MCF 10A (cell line): Measurements from ENCODE around the gene SYT2. TPM values are rescaled to one million over a fixed set of nuclear protein-coding genes. Genes with fewer than 3 reads are reported as not detected.

ENCODE experiments used
- BruUV-seq: library from RNA; stranded (reverse); fragments of 400-500 nt; replicated peaks from 2 replicates; lab custom pipeline; 2021; lab: Mats Ljungman, UMichigan
- CTCF ChIA-PET: fragments of 300-600 bp; sonication (Branson Sonifier 250); formaldehyde crosslinking; extraction: SDS; loops from one replicate; lab custom pipeline; 2021; ENCODE audit warnings: antibody characterized with exemption, inconsistent platforms; lab: Yijun Ruan, JAX
- POLR2A ChIA-PET: fragments of 300-600, 350-650 bp; sonication (Branson Sonifier 250); formaldehyde crosslinking; extraction: SDS; loops from one replicate; lab custom pipeline; 2020; ENCODE audit warnings: antibody characterized with exemption, inconsistent platforms; lab: Yijun Ruan, JAX
- DNase-seq: peaks from one replicate; pipeline ENCODE4 v3.0.0-alpha.2; 2018; ENCODE audit not compliant: unreplicated experiment
- H3K27ac Mint-ChIP-seq: one replicate; pipeline ENCODE4 v1.8.0; 2022; ENCODE audit warnings: mild to moderate bottlenecking, low read depth, mixed read lengths; ENCODE audit not compliant: unreplicated experiment
- H3K27me3 Mint-ChIP-seq: one replicate; pipeline ENCODE4 v1.8.0; 2022; ENCODE audit warnings: mixed read lengths; ENCODE audit not compliant: insufficient read depth, unreplicated experiment
- H3K36me3 Mint-ChIP-seq: one replicate; pipeline ENCODE4 v1.8.0; 2022; ENCODE audit warnings: mild to moderate bottlenecking, moderate library complexity, mixed read lengths; ENCODE audit not compliant: insufficient read depth, unreplicated experiment
- H3K4me1 Mint-ChIP-seq: one replicate; pipeline ENCODE4 v1.8.0; 2022; ENCODE audit warnings: mixed read lengths; ENCODE audit not compliant: insufficient read depth, unreplicated experiment
- H3K4me3 Mint-ChIP-seq: one replicate; pipeline ENCODE4 v1.8.0; 2022; ENCODE audit warnings: mild to moderate bottlenecking, moderate library complexity, mixed read lengths; ENCODE audit not compliant: unreplicated experiment
- H3K9me3 Mint-ChIP-seq: one replicate; pipeline ENCODE4 v1.8.0; 2022; ENCODE audit warnings: mixed read lengths; ENCODE audit not compliant: unreplicated experiment
- intact Hi-C: fragments of 100-400 bp; cut with micrococcal nuclease; formaldehyde crosslinking; loops from 2 replicates; pipeline ENCODE4 v1.14.1; 2022
- total RNA-seq: library from RNA; stranded (reverse); gene quantifications from 2 replicates; pipeline ENCODE4 v1.2.3, GENCODE V29; 2022
- TF ChIP-seq, protein P1 (sequence below): fragments of 200-600 bp; IDR thresholded peaks from one replicate; pipeline ENCODE4 v1.8.0; 2022; ENCODE audit warnings: antibody characterized with exemption, mild to moderate bottlenecking; ENCODE audit not compliant: unreplicated experiment

The SYT2 gene
- total RNA-seq, 1 experiment from 2014 or later, result not detected

DNA sequence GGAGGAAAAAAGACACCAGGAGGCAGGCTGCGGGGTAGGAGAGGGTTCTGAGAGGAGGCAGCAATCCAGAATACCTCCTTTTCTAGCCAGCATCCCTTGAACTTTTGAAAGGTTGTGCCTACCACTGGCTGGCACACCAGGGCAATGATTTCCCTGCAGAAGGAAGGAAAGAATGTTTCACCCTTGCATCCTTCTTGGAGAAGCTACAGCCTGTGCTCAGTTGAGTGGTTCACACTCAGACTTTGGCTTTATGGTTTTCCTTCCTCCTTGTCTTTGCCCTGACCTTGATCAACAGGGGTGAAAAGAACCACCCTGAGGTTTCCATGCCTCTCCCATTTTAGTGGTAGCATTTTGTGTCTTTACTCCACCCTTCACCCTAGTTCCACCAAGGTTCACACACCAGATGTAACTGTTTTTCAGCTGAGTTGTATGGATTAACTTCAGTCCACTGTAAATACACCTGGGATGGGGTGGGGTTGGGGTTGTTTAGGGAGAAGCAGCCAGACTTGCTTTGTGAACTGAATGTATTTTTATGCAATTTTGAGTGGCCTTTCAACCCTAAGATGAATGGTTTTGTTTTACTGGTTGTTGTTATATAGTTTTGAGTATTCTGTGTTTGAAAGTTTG lies 122.3 kb downstream of the SYT2 start:
- Mint-ChIP-seq H3K9me3 (no peaks in the 10 kb centered on the region), H3K4me3 (peak overlapping the region; percentile 34), H3K36me3 (no peaks in the 10 kb centered on the region), H3K27me3 (no peaks in the 10 kb centered on the region), H3K4me1 (peaks cover 68% of the 10 kb centered on the region), H3K27ac (peak overlapping the region; percentile 91)
- ChIA-PET CTCF (interaction anchor here (1.2 to 3.6 kb wide), 9 partner anchors 10 to 452 kb away, joined by 6 to 25 read pairs (median 8); no protein-coding TSS in a partner anchor), POLR2A (interaction anchor here (0.6 to 9.3 kb wide), 4 partner anchors 10 to 68 kb away, joined by 3 to 146 read pairs (median 4); no protein-coding TSS in a partner anchor)
- TF ChIP-seq, protein P1, sequence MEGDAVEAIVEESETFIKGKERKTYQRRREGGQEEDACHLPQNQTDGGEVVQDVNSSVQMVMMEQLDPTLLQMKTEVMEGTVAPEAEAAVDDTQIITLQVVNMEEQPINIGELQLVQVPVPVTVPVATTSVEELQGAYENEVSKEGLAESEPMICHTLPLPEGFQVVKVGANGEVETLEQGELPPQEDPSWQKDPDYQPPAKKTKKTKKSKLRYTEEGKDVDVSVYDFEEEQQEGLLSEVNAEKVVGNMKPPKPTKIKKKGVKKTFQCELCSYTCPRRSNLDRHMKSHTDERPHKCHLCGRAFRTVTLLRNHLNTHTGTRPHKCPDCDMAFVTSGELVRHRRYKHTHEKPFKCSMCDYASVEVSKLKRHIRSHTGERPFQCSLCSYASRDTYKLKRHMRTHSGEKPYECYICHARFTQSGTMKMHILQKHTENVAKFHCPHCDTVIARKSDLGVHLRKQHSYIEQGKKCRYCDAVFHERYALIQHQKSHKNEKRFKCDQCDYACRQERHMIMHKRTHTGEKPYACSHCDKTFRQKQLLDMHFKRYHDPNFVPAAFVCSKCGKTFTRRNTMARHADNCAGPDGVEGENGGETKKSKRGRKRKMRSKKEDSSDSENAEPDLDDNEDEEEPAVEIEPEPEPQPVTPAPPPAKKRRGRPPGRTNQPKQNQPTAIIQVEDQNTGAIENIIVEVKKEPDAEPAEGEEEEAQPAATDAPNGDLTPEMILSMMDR, result no peak
- DNase-seq, result no peak
- no TSS peak for BruUV-seq
- intact Hi-C loops, result no loop called here

DNA sequence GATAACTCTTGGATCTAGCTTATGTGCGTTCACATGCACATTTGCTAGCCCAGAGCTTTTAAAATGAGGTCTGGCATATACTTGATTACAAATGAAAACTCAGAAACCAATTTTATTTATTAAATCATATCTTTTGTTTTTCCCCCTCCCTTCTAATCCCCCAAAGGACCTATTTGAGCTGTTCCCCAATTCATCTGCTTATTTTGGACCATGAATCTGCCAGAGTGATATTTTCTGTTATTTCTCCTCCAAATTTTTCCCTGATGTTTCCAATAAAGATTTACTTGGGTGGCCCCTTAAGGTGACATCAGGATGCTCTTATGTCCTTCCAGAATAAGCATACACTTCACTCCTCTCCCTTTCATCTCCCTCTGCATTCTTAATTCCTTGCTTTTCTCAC lies 123.4 kb downstream of the SYT2 start:
- no peak overlapping the region for H3K4me3 Mint-ChIP-seq
- TF ChIP-seq, protein P1, result no peak
- H3K9me3 Mint-ChIP-seq, result no peaks in the 10 kb centered on the region
- intact Hi-C loops, result no loop called here
- ChIA-PET POLR2A (interaction anchor here (0.6 to 9.3 kb wide), 7 partner anchors 9 to 121 kb away, joined by 3 to 146 read pairs (median 4); no protein-coding TSS in a partner anchor), CTCF (interaction anchor here (1.2 to 2.5 kb wide), 7 partner anchors 9 to 453 kb away, joined by 4 to 23 read pairs (median 7); no protein-coding TSS in a partner anchor)
- no peaks in the 10 kb centered on the region for H3K36me3 Mint-ChIP-seq
- BruUV-seq, result no TSS peak
- DNase-seq, result no peak
- peak overlapping the region; percentile 91 for H3K27ac Mint-ChIP-seq
- H3K4me1 Mint-ChIP-seq, result peaks cover 61% of the 10 kb centered on the region
- H3K27me3 Mint-ChIP-seq, result no peaks in the 10 kb centered on the region

DNA sequence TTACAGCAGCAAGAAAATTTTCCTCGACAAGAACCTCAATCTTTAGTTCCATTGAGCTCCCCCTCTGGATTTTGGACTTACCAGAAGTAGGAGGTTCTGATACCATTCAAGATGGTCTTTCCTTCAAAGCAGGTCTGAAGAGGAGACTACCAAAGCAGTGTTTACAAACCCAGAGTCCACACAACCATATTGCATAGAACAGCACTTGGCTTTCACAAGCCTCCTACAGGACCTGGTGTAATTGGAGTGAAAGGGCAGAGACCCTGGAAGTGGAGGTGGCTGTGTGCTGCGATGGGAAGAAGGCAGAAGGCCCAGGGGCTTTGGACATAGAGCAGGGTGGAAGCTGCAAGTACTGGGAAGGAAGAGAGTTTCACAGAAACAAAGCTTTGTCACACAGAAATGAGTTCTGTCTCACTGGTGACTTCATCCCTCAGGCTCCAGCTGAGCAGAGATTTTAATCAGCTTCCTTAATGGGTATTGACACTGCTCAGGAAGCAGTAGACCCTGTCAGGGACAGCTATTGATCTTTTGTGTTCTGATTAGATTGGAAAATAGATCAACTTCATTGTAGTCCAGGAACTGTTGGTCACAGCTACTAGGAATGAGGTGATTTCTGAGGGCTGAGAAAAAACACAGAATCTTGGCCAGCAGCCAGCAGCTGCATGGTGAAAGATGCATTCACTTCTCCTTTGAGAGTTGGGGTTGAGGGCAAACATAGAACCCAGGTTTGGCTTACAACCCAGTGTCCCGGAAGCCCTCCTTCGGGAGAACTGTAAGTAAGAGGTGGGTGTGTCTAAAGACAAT lies 124.0 kb downstream of the SYT2 start:
- TF ChIP-seq, protein P1, result no peak
- Mint-ChIP-seq H3K9me3 (peaks cover 5% of the 10 kb centered on the region), H3K27me3 (no peaks in the 10 kb centered on the region), H3K36me3 (peaks cover 3% of the 10 kb centered on the region), H3K27ac (peak overlapping the region; percentile 16), H3K4me3 (no peak overlapping the region), H3K4me1 (peaks cover 56% of the 10 kb centered on the region)
- intact Hi-C loops, result no loop called here
- no TSS peak for BruUV-seq
- peak; percentile 82 for DNase-seq
- CTCF ChIA-PET, result interaction anchor here (0.6 to 2.5 kb wide), 11 partner anchors 9 to 894 kb away, joined by 3 to 23 read pairs (median 6); no protein-coding TSS in a partner anchor
- POLR2A ChIA-PET, result interaction anchor here (0.6 to 9.3 kb wide), 9 partner anchors 8 to 350 kb away, joined by 3 to 146 read pairs (median 4); no protein-coding TSS in a partner anchor

DNA sequence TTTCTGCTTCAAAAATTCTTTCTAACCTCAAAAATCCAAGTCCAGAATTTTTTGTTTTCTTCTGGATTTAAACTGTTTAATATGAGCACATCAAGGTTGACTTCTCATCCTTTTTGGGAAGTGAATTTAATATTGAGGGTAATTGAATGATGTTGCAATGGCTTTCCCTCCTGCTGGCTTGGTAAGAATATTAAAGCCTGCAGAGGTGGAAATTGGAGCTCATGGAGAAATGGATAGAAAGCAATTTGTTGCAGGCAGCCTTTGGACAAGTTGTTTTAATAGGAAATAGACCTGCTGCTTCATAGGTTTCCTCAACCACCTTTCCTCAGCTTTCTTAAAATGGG lies 124.7 kb downstream of the SYT2 start:
- no peak for DNase-seq
- peaks cover 55% of the 10 kb centered on the region for H3K4me1 Mint-ChIP-seq
- ChIA-PET POLR2A (interaction anchor here (1.0 to 9.3 kb wide), 4 partner anchors 8 to 350 kb away, joined by 3 to 146 read pairs (median 5); no protein-coding TSS in a partner anchor), CTCF (interaction anchor here (0.9 to 2.5 kb wide), 5 partner anchors 8 to 16 kb away, joined by 3 to 23 read pairs (median 8); no protein-coding TSS in a partner anchor)
- intact Hi-C loops, result no loop called here
- peak overlapping the region; percentile 16 for H3K27ac Mint-ChIP-seq
- BruUV-seq, result no TSS peak
- TF ChIP-seq, protein P1, result no peak
- no peaks in the 10 kb centered on the region for H3K27me3 Mint-ChIP-seq
- H3K4me3 Mint-ChIP-seq, result no peak overlapping the region
- H3K36me3 Mint-ChIP-seq, result peaks cover 9% of the 10 kb centered on the region
- peaks cover 7% of the 10 kb centered on the region for H3K9me3 Mint-ChIP-seq
